Kidney epithelial cell (primary cell): ENCODE results near the gene TOX2. TPM values are rescaled to one million over a fixed set of nuclear protein-coding genes. Genes with fewer than 3 reads are reported as not detected.

Experiments
- DNase-seq: peaks from one replicate; pipeline ENCODE4 v3.0.0-alpha.2; 2010; ENCODE audit warnings: low read depth
- H3K27me3 ChIP-seq: 2 replicates; pipeline ENCODE4 v1.6.0; 2011; ENCODE audit warnings: low read length; ENCODE audit not compliant: control insufficient read depth, insufficient read depth
- H3K36me3 ChIP-seq: 2 replicates; pipeline ENCODE4 v1.5.1; 2011; ENCODE audit warnings: low read length; ENCODE audit not compliant: control insufficient read depth, insufficient read depth
- H3K4me3 ChIP-seq: 2 replicates; pipeline ENCODE4 v1.5.1; 2011; ENCODE audit warnings: low read depth, mild to moderate bottlenecking, control low read depth, low read length
- total RNA-seq: library from RNA; depleted of rRNA; stranded (reverse); fragments of >200 nt; gene quantifications from 2 replicates; pipeline ENCODE4 v1.2.3, GENCODE V29; 2015
- TF ChIP-seq, protein P1 (sequence below): IDR thresholded peaks from 2 replicates; pipeline ENCODE4 v1.5.1; 2011; ENCODE audit warnings: mild to moderate bottlenecking, moderate library complexity, low read length, control low read depth, inconsistent platforms; ENCODE audit not compliant: insufficient read depth, poor library complexity, severe bottlenecking

Gene TOX2
- total RNA-seq, 1 donor from 2014 or later = 7.3 TPM

DNA sequence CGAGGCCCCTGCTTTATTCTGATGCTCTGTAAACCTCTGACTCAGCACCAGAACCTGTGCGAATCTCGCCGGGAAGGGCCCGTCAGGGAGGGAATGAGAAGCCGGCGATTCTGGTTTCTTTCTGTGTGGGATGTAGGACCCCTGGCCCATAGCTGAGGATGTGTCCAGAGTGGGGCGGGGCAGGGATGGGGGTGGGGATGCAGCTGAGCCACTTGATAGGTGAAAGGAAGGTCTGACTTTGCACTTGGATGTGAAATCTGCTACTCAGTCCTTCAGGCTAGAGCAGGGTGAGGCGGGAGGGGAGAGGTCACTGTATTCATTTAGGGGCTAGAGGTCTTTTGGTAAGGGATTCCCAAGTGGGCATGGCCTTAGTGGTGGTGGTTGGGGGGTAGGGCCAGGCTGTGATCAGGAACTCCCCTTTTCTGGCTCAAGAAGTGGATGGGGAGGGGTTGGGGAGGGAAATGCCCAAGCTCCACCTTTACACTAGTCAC, 2.3 kb downstream of the TOX2 start:
- no peak for DNase-seq
- H3K36me3 ChIP-seq = no peaks in the 10 kb centered on the region
- H3K27me3 ChIP-seq = peaks cover 32% of the 10 kb centered on the region
- TF ChIP-seq, protein P1, sequence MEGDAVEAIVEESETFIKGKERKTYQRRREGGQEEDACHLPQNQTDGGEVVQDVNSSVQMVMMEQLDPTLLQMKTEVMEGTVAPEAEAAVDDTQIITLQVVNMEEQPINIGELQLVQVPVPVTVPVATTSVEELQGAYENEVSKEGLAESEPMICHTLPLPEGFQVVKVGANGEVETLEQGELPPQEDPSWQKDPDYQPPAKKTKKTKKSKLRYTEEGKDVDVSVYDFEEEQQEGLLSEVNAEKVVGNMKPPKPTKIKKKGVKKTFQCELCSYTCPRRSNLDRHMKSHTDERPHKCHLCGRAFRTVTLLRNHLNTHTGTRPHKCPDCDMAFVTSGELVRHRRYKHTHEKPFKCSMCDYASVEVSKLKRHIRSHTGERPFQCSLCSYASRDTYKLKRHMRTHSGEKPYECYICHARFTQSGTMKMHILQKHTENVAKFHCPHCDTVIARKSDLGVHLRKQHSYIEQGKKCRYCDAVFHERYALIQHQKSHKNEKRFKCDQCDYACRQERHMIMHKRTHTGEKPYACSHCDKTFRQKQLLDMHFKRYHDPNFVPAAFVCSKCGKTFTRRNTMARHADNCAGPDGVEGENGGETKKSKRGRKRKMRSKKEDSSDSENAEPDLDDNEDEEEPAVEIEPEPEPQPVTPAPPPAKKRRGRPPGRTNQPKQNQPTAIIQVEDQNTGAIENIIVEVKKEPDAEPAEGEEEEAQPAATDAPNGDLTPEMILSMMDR = no peak
- peak overlapping the region; percentile 16 for H3K4me3 ChIP-seq

DNA sequence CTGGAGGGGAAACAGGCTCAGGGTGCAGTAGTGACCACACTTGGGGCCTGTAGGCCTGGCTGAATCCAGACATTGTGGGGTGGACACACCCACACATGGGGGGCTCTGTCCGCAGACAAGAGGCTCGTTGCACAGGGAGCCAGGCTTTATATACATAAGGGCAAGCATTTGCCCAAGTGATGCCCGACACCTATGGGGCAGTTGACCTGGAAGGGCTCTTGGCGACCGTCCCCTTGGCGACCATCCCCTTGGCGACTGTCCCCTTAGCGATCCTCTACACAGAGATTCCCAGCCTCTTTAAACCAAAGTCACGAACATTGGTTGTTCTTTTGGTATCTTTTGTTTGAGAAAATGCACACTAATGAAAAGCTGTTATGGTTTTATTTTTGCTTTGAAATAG, 2.7 kb downstream of the TOX2 start:
- Histone ChIP-seq H3K27me3 (peaks cover 32% of the 10 kb centered on the region), H3K4me3 (no peak overlapping the region), H3K36me3 (no peaks in the 10 kb centered on the region)
- DNase-seq = no peak
- TF ChIP-seq, protein P1 = no peak

- Histone ChIP-seq H3K4me3 (no peak overlapping the region), H3K36me3 (no peaks in the 10 kb centered on the region), H3K27me3 (peaks cover 30% of the 10 kb centered on the region)
- DNase-seq = no peak
- TF ChIP-seq, protein P1 = no peak
Observed at GRCh38 chr20:43919686-43920403, 5.2 kb downstream of the TOX2 start.

GRCh38 chr20:43920797-43921196, 6.1 kb downstream of the TOX2 start:
- no peak for DNase-seq
- H3K4me3 ChIP-seq = no peak overlapping the region
- H3K27me3 ChIP-seq = peaks cover 24% of the 10 kb centered on the region
- H3K36me3 ChIP-seq = no peaks in the 10 kb centered on the region
- TF ChIP-seq, protein P1 = no peak

GRCh38 chr20:43921227-43921780, 6.7 kb downstream of the TOX2 start:
- no peak for DNase-seq
- Histone ChIP-seq H3K4me3 (no peak overlapping the region), H3K36me3 (no peaks in the 10 kb centered on the region), H3K27me3 (peaks cover 19% of the 10 kb centered on the region)
- TF ChIP-seq, protein P1 = no peak
